Left ventricle myocardium inferior (tissue), 1 donor: ENCODE results near the gene GPR17. TPM values are rescaled to one million over a fixed set of nuclear protein-coding genes. Genes with fewer than 3 reads are reported as not detected.

Experiments used
- DNase-seq: peaks from one replicate; pipeline ENCODE4 v3.0.0-alpha.2; 2020
- H3K27ac ChIP-seq: fragments of 200-600 bp; replicated peaks from 2 replicates; pipeline ENCODE4 v1.8.0; 2021
- H3K27me3 ChIP-seq: fragments of 200-600 bp; 2 replicates; pipeline ENCODE4 v1.8.0; 2021; ENCODE audit warnings: low read depth
- H3K36me3 ChIP-seq: fragments of 200-600 bp; 2 replicates; pipeline ENCODE4 v1.8.0; 2021
- H3K4me1 ChIP-seq: fragments of 200-600 bp; 2 replicates; pipeline ENCODE4 v1.8.0; 2021
- H3K4me3 ChIP-seq: fragments of 200-600 bp; 2 replicates; pipeline ENCODE4 v1.8.0; 2021; ENCODE audit warnings: mild to moderate bottlenecking, moderate library complexity
- H3K9me3 ChIP-seq: fragments of 200-600 bp; replicated peaks from 2 replicates; pipeline ENCODE4 v1.8.0; 2021
- CTCF ChIP-seq: fragments of 200-600 bp; IDR thresholded peaks from 2 replicates; pipeline ENCODE4 v1.8.0; 2021; ENCODE audit warnings: antibody characterized with exemption, mild to moderate bottlenecking, borderline replicate concordance
- intact Hi-C: fragments of 100-400 bp; cut with micrococcal nuclease; formaldehyde crosslinking; loops from one replicate; pipeline ENCODE4 v1.11.0; 2022
- total RNA-seq: library from RNA; stranded (reverse); fragmentation: NEBNext Ultra II Directional; extraction: Animal tissue kit (Norgen Biotek cat#: 25700); gene quantifications from one replicate; pipeline ENCODE4 v1.2.1, GENCODE V29; 2021
- donor health status: DM: no; HTN: yes; CAD: no; lungs with severe emphysema.

The GPR17 gene
- total RNA-seq, 1 donor from 2014 or later, result 0.16 TPM

GRCh38 chr2:127645026-127645394 lies 943 bp upstream of the GPR17 start:
- no peak for DNase-seq
- no peaks in the 10 kb centered on the region for H3K27me3 ChIP-seq

DNA sequence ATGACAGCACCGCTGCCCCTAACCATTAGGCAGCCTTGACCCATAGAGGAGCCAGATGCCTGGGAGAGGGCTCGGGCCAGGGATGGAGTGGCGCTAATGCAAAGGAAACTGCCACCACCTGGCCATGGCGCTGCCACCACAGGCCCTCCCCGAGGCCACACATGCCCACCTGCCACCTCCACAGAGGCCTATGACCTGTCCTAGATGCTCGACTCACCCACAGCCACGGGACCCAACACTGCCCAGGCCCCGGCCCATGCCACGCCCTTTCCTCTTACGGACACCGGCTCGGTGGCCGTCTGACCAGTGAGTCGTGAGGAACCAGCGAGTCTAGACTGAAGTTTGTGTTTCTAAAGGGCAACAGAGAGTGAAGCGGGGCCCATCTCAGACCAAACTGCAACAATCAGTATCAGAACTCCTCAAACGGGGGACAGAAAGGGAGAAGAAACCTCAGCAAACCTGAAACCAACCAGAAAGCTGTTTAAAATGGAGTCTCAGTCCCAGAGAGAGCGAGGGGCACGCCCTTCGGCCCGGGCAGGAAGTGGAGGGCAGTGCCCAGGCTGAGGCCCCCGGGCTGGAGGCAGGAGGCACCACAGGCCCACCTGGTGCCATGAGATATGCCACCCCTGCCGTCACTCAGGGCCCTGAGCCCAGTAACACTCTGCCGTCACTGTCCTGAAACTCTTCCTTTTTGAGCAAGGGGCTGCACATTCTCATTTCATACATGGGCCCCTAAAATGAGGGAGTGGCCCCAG lies 711 bp downstream of the GPR17 start:
- Histone ChIP-seq H3K27me3 (no peaks in the 10 kb centered on the region), H3K27ac (peak overlapping the region; percentile 94), H3K36me3 (peaks cover 44% of the 10 kb centered on the region), H3K4me3 (peak overlapping the region; percentile 24), H3K4me1 (peaks cover 98% of the 10 kb centered on the region), H3K9me3 (no peaks in the 10 kb centered on the region)
- intact Hi-C loops, result no loop called here
- DNase-seq, result no peak
- no peak for TF ChIP-seq CTCF

More at GRCh38 chr2:127645026-127645394, 943 bp upstream of the GPR17 start:
- no peak for TF ChIP-seq CTCF
- Histone ChIP-seq H3K9me3 (no peaks in the 10 kb centered on the region), H3K27ac (peak overlapping the region; percentile 94), H3K36me3 (peaks cover 46% of the 10 kb centered on the region), H3K4me3 (no peak overlapping the region), H3K4me1 (peaks cover 98% of the 10 kb centered on the region)
- intact Hi-C loops, result no loop called here

DNA sequence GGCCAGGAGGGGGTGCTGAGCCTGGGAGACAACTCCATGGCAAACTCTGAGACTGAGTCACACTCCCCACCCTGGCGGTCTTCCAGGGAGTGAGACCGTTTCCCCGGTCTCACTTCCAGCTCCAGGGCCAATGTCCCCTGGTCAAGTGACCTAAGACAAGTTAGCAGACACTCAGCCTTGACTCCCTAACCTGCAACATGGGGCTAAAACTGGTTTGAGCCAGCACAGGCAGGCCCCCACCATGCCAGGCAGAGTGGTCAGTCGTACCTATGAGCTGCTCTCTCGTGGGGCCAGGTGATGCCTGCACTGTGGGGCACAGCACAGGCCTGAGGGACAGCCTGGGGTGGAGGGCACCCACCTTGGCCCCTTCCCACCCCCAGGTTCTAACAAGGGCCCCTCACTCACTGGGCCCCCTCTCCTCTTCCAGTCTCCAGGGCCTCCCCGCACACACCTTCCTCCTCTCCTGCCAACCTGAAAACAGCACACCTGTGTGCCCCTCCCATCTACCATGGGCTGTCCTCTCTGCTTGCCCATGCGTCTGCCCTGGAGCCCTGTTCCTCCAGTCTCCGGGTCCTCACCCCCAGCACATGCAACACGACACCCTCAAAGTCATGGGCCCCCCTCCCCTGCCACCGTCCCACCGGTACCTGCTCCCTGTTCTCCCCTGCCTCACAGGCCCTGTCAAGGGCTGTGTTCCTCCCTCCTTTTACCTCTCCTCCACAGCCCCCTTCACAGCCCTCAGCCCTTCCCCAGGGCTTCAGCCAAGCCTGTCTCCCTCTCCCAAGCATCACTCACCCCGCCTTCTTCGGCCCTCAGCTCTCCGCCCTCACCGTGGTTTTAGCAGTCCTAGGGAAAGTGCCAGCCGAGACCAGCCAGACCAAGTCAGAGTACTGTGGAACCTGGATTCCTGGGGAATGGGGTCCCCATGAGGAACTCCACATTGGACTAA lies 1.6 kb downstream of the GPR17 start:
- TF ChIP-seq CTCF, result no peak
- no peak for DNase-seq
- H3K27ac ChIP-seq, result peak overlapping the region; percentile 94
- no peak overlapping the region for H3K4me3 ChIP-seq
- no peaks in the 10 kb centered on the region for H3K9me3 ChIP-seq
- H3K36me3 ChIP-seq, result peaks cover 40% of the 10 kb centered on the region
- H3K4me1 ChIP-seq, result peaks cover 98% of the 10 kb centered on the region
- intact Hi-C loops, result no loop called here
- no peaks in the 10 kb centered on the region for H3K27me3 ChIP-seq

- no peak for DNase-seq
- intact Hi-C loops, result no loop called here
- Histone ChIP-seq H3K9me3 (no peaks in the 10 kb centered on the region), H3K4me3 (no peak overlapping the region), H3K27me3 (no peaks in the 10 kb centered on the region), H3K4me1 (peaks cover 98% of the 10 kb centered on the region), H3K36me3 (peaks cover 43% of the 10 kb centered on the region), H3K27ac (peak overlapping the region; percentile 94)
- TF ChIP-seq CTCF, result no peak
These were observed 2.4 kb downstream of the GPR17 start for GRCh38 chr2:127648321-127648720.

DNA sequence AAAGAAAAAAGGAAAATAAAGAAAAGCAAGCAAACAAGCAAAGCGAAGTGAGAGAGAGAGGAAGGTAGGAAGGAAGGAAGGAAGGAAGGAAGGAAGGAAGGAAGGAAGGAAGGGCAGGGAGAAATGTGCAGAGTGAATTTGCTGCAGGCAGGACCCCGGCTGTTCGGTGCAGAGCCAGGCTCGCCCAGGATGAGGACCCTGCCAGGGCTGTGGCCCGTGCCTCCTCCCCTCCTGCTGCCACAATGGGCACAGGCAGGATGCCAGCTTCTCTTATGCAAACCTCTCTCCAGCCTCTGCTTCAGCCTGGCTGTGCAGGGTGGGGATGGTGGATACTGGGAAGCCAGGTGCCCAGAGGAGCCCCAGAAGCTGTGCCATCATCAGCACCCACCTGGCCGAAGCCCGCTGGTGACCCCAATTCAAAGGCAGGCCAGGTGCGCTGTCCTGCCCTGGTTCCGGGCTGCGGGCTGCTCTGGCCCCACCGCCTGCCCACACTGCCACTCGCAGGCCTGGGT lies 3.2 kb downstream of the GPR17 start:
- peaks cover 98% of the 10 kb centered on the region for H3K4me1 ChIP-seq
- peak overlapping the region; percentile 99 for H3K27ac ChIP-seq
- no peak for TF ChIP-seq CTCF
- DNase-seq, result no peak
- H3K4me3 ChIP-seq, result no peak overlapping the region
- intact Hi-C loops, result no loop called here
- H3K36me3 ChIP-seq, result peaks cover 47% of the 10 kb centered on the region
- no peaks in the 10 kb centered on the region for H3K9me3 ChIP-seq
- no peaks in the 10 kb centered on the region for H3K27me3 ChIP-seq
